B cell (primary cell): Measurements from ENCODE around the gene PALLD. TPM values are rescaled to one million over a fixed set of nuclear protein-coding genes. Genes with fewer than 3 reads are reported as not detected.

Source experiments
- ATAC-seq: fragments of 200-7000 bp; cut with Tn5 transposase; one replicate; pipeline ENCODE4 v1.10.0; 2021; ENCODE audit warnings: low read depth, mild to moderate bottlenecking, moderate number of reproducible peaks, moderate library complexity
- CTCF ChIA-PET: fragments of 350-600 bp; sonication (Branson Sonifier 250); formaldehyde crosslinking; loops from one replicate; lab custom pipeline; 2021; ENCODE audit warnings: antibody characterized with exemption, inconsistent platforms; lab: Charles Lee
- POLR2A ChIA-PET: fragments of 350-600 bp; sonication (Branson Sonifier 250); formaldehyde crosslinking; loops from one replicate; lab custom pipeline; 2021; ENCODE audit warnings: antibody characterized with exemption; lab: Charles Lee
- DNase-seq: peaks from one replicate; pipeline ENCODE4 v3.0.0; 2013
- H2AFZ ChIP-seq: 2 replicates; pipeline ENCODE4 v1.6.1; 2012; ENCODE audit warnings: mild to moderate bottlenecking, low read depth, low read length; ENCODE audit not compliant: insufficient read depth, poor library complexity, severe bottlenecking
- H3K27ac ChIP-seq, 2 donors: 1 replicate in 1 of 2; 2 replicates in 1 of 2; pipeline ENCODE4 v1.5.1; 2012 to 2013; ENCODE audit warnings: low read length in 2 of 2, mild to moderate bottlenecking in 2 of 2, moderate library complexity in 1 of 2
- H3K27me3 ChIP-seq, 4 experiments: fragments of 200-600 bp in 1 of 4; sonication (generic) in 1 of 4; replicated peaks in 1 of 4; 1 replicate in 2 of 4; 2 replicates in 2 of 4; pipeline versions ENCODE4 v1.6.1 to v1.7.0; 2013 to 2016; ENCODE audit warnings: low read length in 3 of 4, mild to moderate bottlenecking in 2 of 4, mixed read lengths in 1 of 4, moderate library complexity in 1 of 4; ENCODE audit not compliant: insufficient read depth in 4 of 4, control insufficient read depth in 3 of 4; ENCODE audit errors: control extremely low read depth in 1 of 4
- H3K36me3 ChIP-seq, 2 experiments: replicated peaks in 1 of 2; 1 replicate in 1 of 2; 2 replicates in 1 of 2; pipeline versions ENCODE4 v1.6.1 to v1.7.1; 2013; ENCODE audit warnings: low read length in 1 of 2; ENCODE audit not compliant: insufficient read depth in 2 of 2, control insufficient read depth in 1 of 2; ENCODE audit errors: control extremely low read depth in 1 of 2, extremely low read depth in 1 of 2
- H3K4me1 ChIP-seq, 2 donors: fragments of 200-600 bp in 1 of 2; sonication (generic) in 1 of 2; 1 replicate in 1 of 2; 2 replicates in 1 of 2; pipeline versions ENCODE4 v1.5.1 to v1.6.1; 2013 to 2017; ENCODE audit warnings: low read length in 2 of 2; ENCODE audit not compliant: control insufficient read depth in 2 of 2, insufficient read depth in 2 of 2
- H3K4me2 ChIP-seq: replicated peaks from 2 replicates; pipeline ENCODE3; 2012; ENCODE audit warnings: mild to moderate bottlenecking, low read depth, low read length; ENCODE audit not compliant: poor library complexity, severe bottlenecking
- H3K4me3 ChIP-seq, 5 experiments: fragments of 200-600 bp in 1 of 5; sonication (generic) in 1 of 5; 1 replicate in 3 of 5; 2 replicates in 2 of 5; pipeline versions ENCODE4 v1.5.1 to v1.7.0; 2011 to 2016; ENCODE audit warnings: low read length in 4 of 5, mild to moderate bottlenecking in 4 of 5, low read depth in 2 of 5, control low read depth in 1 of 5, moderate library complexity in 1 of 5; ENCODE audit not compliant: insufficient read depth in 1 of 5; ENCODE audit errors: control extremely low read depth in 1 of 5, extremely low read depth in 1 of 5
- H3K79me2 ChIP-seq: fragments of 200-600 bp; sonication (generic); one replicate; pipeline ENCODE4 v1.6.0; 2016; ENCODE audit warnings: low read length; ENCODE audit not compliant: control insufficient read depth, insufficient read depth
- H3K9ac ChIP-seq: fragments of 200-600 bp; sonication (generic); 2 replicates; pipeline ENCODE4 v1.6.1; 2017; ENCODE audit warnings: mild to moderate bottlenecking, low read length, moderate library complexity
- H3K9me3 ChIP-seq, 3 donors: one replicate each; pipeline versions ENCODE4 v1.6.1 to v1.7.1; 2013; ENCODE audit warnings: low read length in 2 of 3; ENCODE audit not compliant: control insufficient read depth in 2 of 3, insufficient read depth in 1 of 3; ENCODE audit errors: control extremely low read depth in 1 of 3
- H4K20me1 ChIP-seq: 2 replicates; pipeline ENCODE4 v1.6.0; 2012; ENCODE audit warnings: mild to moderate bottlenecking, low read length; ENCODE audit not compliant: insufficient read depth, control insufficient read depth, poor library complexity, severe bottlenecking
- H3K27ac Mint-ChIP-seq: one replicate; pipeline ENCODE4 v1.8.0; 2021; ENCODE audit warnings: mixed read lengths
- H3K27me3 Mint-ChIP-seq: one replicate; pipeline ENCODE4 v1.8.0; 2021; ENCODE audit warnings: mixed read lengths
- H3K4me1 Mint-ChIP-seq: one replicate; pipeline ENCODE4 v1.8.0; 2021; ENCODE audit warnings: mixed read lengths
- H3K4me3 Mint-ChIP-seq: one replicate; pipeline ENCODE4 v1.8.0; 2021; ENCODE audit warnings: mixed read lengths
- H3K9me3 Mint-ChIP-seq: one replicate; pipeline ENCODE4 v1.8.0; 2022; ENCODE audit warnings: mixed read lengths; ENCODE audit not compliant: insufficient read depth
- CTCF ChIP-seq: fragments of 200-600 bp; IDR thresholded peaks from one replicate; pipeline ENCODE4 v1.8.0; 2022; ENCODE audit warnings: antibody characterized with exemption, mild to moderate bottlenecking
- EZH2 ChIP-seq: IDR thresholded peaks from 2 replicates; pipeline ENCODE4 v1.6.1; 2012; ENCODE audit warnings: borderline replicate concordance, low read depth, mild to moderate bottlenecking, moderate library complexity, low read length; ENCODE audit not compliant: insufficient read depth, poor library complexity, severe bottlenecking
- WGBS: methylation state at CpG from one replicate; pipeline ENCODE4 v1.1.5; 2013; ENCODE audit warnings: missing lambda C conversion rate; ENCODE audit not compliant: insufficient coverage; 5-methylcytosine and 5-hydroxymethylcytosine counted together
- intact Hi-C: fragments of 100-400 bp; cut with micrococcal nuclease; formaldehyde crosslinking; loops from one replicate; pipeline ENCODE4 v1.10.0; 2022
- polyA plus RNA-seq: library from polyadenylated mRNA; depleted of rRNA; stranded (reverse); fragments of >200 nt; gene quantifications from 2 replicates; pipeline ENCODE4 v1.2.3, GENCODE V29; 2012
- total RNA-seq, 2 donors: library from RNA; stranded (reverse); fragments of 120-200 nt in 1 of 2; gene quantifications; 1 replicate in 1 of 2; 2 replicates in 1 of 2; pipeline versions ENCODE4 v1.2.3 to v1.2.4, GENCODE V29; 2013 to 2022

The PALLD gene
- total and polyA plus RNA-seq, 2 donors (not counting 1 experiment from before 2014, with no cell fraction given) = 0.63 to 0.71 TPM

GRCh38 chr4:168784786-168785461, 288.1 kb downstream of the PALLD start:
- POLR2A ChIA-PET = no interaction called here
- WGBS = 97% methylated on average over 6 of the region's 10 CpGs
- Histone ChIP-seq H3K9ac (no peak overlapping the region), H3K4me1 (peaks cover 0 to 2% of the 10 kb centered on the region in 2 donors), H3K4me3 (no peak overlapping the region), H3K4me2 (no peak overlapping the region), H4K20me1 (no peaks in the 10 kb centered on the region), H3K27ac (no peak overlapping the region), H3K27me3 (no peaks in the 10 kb centered on the region), H3K79me2 (no peaks in the 10 kb centered on the region), H2AFZ (no peak overlapping the region), H3K9me3 (no peaks in the 10 kb centered on the region), H3K36me3 (no peaks in the 10 kb centered on the region)
- intact Hi-C loops = no loop called here
- no peak for DNase-seq
- Mint-ChIP-seq H3K9me3 (no peaks in the 10 kb centered on the region), H3K27me3 (peaks cover 6% of the 10 kb centered on the region), H3K27ac (no peak overlapping the region), H3K4me1 (peaks cover 2% of the 10 kb centered on the region), H3K4me3 (no peak overlapping the region)
- TF ChIP-seq CTCF = no peak
- CTCF ChIA-PET = no interaction called here
- no peak for ATAC-seq

DNA sequence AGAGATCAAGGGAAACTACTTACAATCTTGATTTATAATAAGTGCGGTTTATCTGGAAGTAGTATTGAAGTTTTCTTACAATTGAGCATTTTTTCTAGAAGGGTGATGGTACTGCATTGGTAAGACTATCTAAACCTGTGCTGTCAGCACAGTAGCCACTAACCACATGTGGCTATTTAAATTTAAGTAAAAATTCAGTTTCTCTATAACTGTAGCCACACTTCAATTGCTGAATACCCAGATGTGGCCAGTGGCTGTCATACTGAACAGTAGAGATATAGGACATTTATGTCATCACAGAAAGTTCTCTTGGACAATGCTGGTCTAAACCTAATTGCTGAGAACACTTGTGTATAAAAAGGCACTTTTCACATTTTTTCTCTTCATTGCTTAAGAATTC, 290.5 kb downstream of the PALLD start:
- ATAC-seq (no peak), DNase-seq (no peak)
- no peak overlapping the region for H3K4me2 ChIP-seq
- H4K20me1 ChIP-seq = no peaks in the 10 kb centered on the region
- intact Hi-C loops = no loop called here
- ChIA-PET CTCF (no interaction called here), POLR2A (no interaction called here)
- H3K36me3 ChIP-seq = no peaks in the 10 kb centered on the region
- TF ChIP-seq EZH2 = no peak
- no peak for TF ChIP-seq CTCF
- H3K4me1 ChIP-seq = peaks cover 3 to 7% of the 10 kb centered on the region in 2 donors
- no CpG with 5 or more reads among the region's 1 CpG for WGBS
- H3K27ac Mint-ChIP-seq = no peak overlapping the region
- H3K79me2 ChIP-seq = no peaks in the 10 kb centered on the region
- no peak overlapping the region for H2AFZ ChIP-seq
- H3K27ac ChIP-seq = no peak overlapping the region
- H3K4me1 Mint-ChIP-seq = peaks cover 6% of the 10 kb centered on the region
- H3K27me3 Mint-ChIP-seq = no peaks in the 10 kb centered on the region
- H3K9ac ChIP-seq = no peak overlapping the region
- H3K4me3 Mint-ChIP-seq = no peak overlapping the region
- H3K27me3 ChIP-seq = no peaks in the 10 kb centered on the region
- H3K9me3 Mint-ChIP-seq = no peaks in the 10 kb centered on the region
- no peaks in the 10 kb centered on the region for H3K9me3 ChIP-seq
- H3K4me3 ChIP-seq = no peak overlapping the region
